Skeletal muscle satellite cell (primary cell): Measurements from ENCODE around the gene TRRAP.

Experiments used
- H3K27me3 ChIP-seq: 2 replicates; pipeline ENCODE4 v1.7.0; 2013; ENCODE audit warnings: low read length; ENCODE audit not compliant: control insufficient read depth, insufficient read depth
- H3K36me3 ChIP-seq: 2 replicates; pipeline ENCODE4 v1.7.0; 2013; ENCODE audit warnings: mild to moderate bottlenecking, control low read depth, low read length; ENCODE audit not compliant: insufficient read depth
- H3K4me1 ChIP-seq: 2 replicates; pipeline ENCODE4 v1.7.0; 2013; ENCODE audit warnings: low read length; ENCODE audit not compliant: control insufficient read depth, insufficient read depth
- H3K4me2 ChIP-seq: 2 replicates; pipeline ENCODE4 v1.7.0; 2013; ENCODE audit warnings: mild to moderate bottlenecking, low read length
- H3K4me3 ChIP-seq: 2 replicates; pipeline ENCODE4 v1.7.0; 2013; ENCODE audit warnings: low read length
- H3K9ac ChIP-seq: 2 replicates; pipeline ENCODE4 v1.7.0; 2013; ENCODE audit warnings: mild to moderate bottlenecking, low read depth, low read length, moderate library complexity
- H3K9me3 ChIP-seq: replicated peaks from 2 replicates; pipeline ENCODE4 v1.7.0; 2013; ENCODE audit warnings: mild to moderate bottlenecking, control low read depth, low read length
- small RNA-seq: library from RNA; depleted of rRNA; stranded (forward); fragments of <200 nt; gene quantifications from one replicate; pipeline ENCODE3, GENCODE V24; 2012

TRRAP gene

DNA sequence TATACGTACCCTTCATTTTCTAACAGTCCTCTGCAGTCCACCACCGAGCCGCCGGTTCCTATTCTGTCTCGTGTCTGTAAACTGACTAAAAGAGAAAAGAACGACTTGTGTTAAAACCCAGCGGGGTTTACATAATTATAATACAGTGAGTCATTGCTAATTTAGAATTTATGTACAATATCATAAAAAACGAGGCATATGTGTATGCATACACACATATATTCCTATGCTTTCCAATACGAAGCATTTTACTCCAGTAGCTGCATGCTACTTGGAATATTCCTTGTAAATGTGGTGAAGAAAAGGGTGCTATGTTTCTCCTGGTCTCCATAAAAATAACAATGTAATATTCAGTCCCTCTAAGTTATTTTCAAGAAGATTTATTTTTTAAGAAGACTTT lies 176.4 kb downstream of the TRRAP start:
- Histone ChIP-seq H3K9ac (no peak overlapping the region), H3K4me1 (no peaks in the 10 kb centered on the region), H3K4me2 (no peak overlapping the region), H3K9me3 (no peaks in the 10 kb centered on the region), H3K4me3 (no peak overlapping the region), H3K36me3 (peaks cover 50% of the 10 kb centered on the region), H3K27me3 (no peaks in the 10 kb centered on the region)

DNA sequence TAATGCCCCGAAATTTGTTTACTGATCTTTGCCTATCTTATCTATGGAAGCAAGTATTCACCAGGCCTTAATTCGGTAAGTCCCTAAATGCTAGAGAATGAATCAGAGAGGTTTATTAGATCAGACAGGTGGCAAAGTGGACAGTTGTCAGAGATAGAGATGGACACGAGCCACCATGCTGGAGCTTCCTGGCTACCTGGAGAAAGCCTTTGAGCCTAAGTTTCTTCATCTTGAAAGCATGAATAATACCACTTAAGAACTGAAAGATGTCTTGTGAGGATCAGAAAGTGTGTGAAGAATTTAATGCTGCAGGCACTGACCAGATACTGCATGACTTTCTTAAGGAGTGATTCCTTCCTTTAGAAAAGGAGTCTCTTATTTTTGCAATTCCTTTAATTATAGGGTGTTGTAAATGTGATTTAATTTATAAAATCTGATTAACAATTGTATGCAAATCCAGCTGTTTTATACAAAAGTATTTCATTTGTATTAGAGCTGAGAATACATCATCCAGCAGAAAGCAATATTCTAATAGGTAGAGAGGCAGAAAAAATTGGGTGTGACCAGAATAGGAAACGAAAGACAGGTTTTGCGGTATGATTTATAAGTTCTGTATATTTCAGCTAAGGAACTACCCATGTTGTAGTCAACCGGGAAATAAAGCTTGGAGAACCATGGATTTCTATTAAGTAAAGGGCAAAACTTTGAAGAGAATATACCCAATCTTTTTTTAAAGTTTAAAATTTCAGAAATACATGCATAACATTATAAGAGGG lies 182.9 kb downstream of the TRRAP start:
- Histone ChIP-seq H3K4me2 (no peak overlapping the region), H3K36me3 (peaks cover 7% of the 10 kb centered on the region), H3K9me3 (no peaks in the 10 kb centered on the region), H3K9ac (no peak overlapping the region), H3K4me1 (no peaks in the 10 kb centered on the region), H3K4me3 (no peak overlapping the region), H3K27me3 (no peaks in the 10 kb centered on the region)

Small RNA genes lying within 50 kb of the gene (small RNA-seq; reads per million reads assigned to genes)
- gene MIR3609: 92.3 reads per million, percentile 97 among the genes with 10 or more reads in this experiment
